ENCODE data around the gene TMEM11. TPM values are rescaled to one million over a fixed set of nuclear protein-coding genes. Genes with fewer than 3 reads are reported as not detected.

TMEM11 gene
- total and polyA plus RNA-seq, 2 experiments from 2014 or later: 29.4 to 66.5 TPM

- Histone ChIP-seq H3K79me2 (ENCODE audit: insufficient read depth) (peaks cover 92% of the 10 kb centered on the region), H3K9me2 (ENCODE audit: insufficient read depth) (no peaks in the 10 kb centered on the region), H3K4me2 (ENCODE audit: unreplicated experiment) (peak overlapping the region; percentile 97), H3F3A (ENCODE audit: insufficient read depth) (peaks cover 20% of the 10 kb centered on the region), H3K9ac (peak overlapping the region; percentile 98), H3K4me1 (ENCODE audit: insufficient read depth) (peaks cover 34% of the 10 kb centered on the region), H3K9me3 (ENCODE audit: low read depth) (no peaks in the 10 kb centered on the region), H2AFZ (no peak overlapping the region), H3K27ac (peak overlapping the region; percentile 96), H3K27me3 (replicated peaks; ENCODE audit: insufficient read depth) (no peaks in the 10 kb centered on the region), H3K36me3 (ENCODE audit: low read depth) (no peaks in the 10 kb centered on the region; the same call in 1 of the 2 replicates), H3K4me3 (peak overlapping the region; percentile 96), H4K20me1 (ENCODE audit: insufficient read depth) (peaks cover 5% of the 10 kb centered on the region; the same call in 1 of the 2 replicates)
- no peak for TF ChIP-seq EZH2 (IDR thresholded peaks at IDR 0.05; ENCODE audit: insufficient read depth, poor library complexity, severe bottlenecking)
- TF ChIP-seq EZH2phosphoT487 (IDR thresholded peaks at IDR 0.05; ENCODE audit: insufficient read depth, low read depth): no peak
- WGBS, 2 experiments (ENCODE audit: low coverage in 1 of 2, low lambda C conversion rate in 2 of 2, missing lambda C conversion rate in 2 of 2): 72 to 78% methylated on average over 9 of the region's 9 CpGs
- in situ Hi-C loops (cut with MboI): no loop called here
- DNase-seq: peak; percentile 28
Measured at GRCh38 chr17:21211825-21212479, 2.0 kb downstream of the TMEM11 start.

- peaks cover 6% of the 10 kb centered on the region; the same call in 1 of the 2 replicates for H3K36me3 ChIP-seq (ENCODE audit: low read depth)
- in situ Hi-C loops (cut with MboI): no loop called here
- WGBS, 2 experiments (ENCODE audit: low coverage in 1 of 2, low lambda C conversion rate in 2 of 2, missing lambda C conversion rate in 2 of 2): 88% methylated on average over 15 of the region's 15 CpGs
- H3F3A ChIP-seq (ENCODE audit: insufficient read depth): peaks cover 20% of the 10 kb centered on the region
- no peak overlapping the region for H3K9ac ChIP-seq
- no peak overlapping the region for H2AFZ ChIP-seq
- no peak overlapping the region for H3K4me3 ChIP-seq
- no peak overlapping the region for H3K4me2 ChIP-seq (ENCODE audit: unreplicated experiment)
- H3K9me3 ChIP-seq (ENCODE audit: low read depth): no peaks in the 10 kb centered on the region
- peaks cover 92% of the 10 kb centered on the region for H3K79me2 ChIP-seq (ENCODE audit: insufficient read depth)
- H3K9me2 ChIP-seq (ENCODE audit: insufficient read depth): no peaks in the 10 kb centered on the region
- no peaks in the 10 kb centered on the region for H3K27me3 ChIP-seq (replicated peaks; ENCODE audit: insufficient read depth)
- H4K20me1 ChIP-seq (ENCODE audit: insufficient read depth): peaks cover 5% of the 10 kb centered on the region; the same call in 1 of the 2 replicates
- TF ChIP-seq EZH2 (IDR thresholded peaks at IDR 0.05; ENCODE audit: insufficient read depth, poor library complexity, severe bottlenecking): no peak
- no peak for TF ChIP-seq EZH2phosphoT487 (IDR thresholded peaks at IDR 0.05; ENCODE audit: insufficient read depth, low read depth)
- peaks cover 30% of the 10 kb centered on the region for H3K4me1 ChIP-seq (ENCODE audit: insufficient read depth)
- DNase-seq: no peak
- no peak overlapping the region for H3K27ac ChIP-seq
Measured at GRCh38 chr17:21210411-21211076, 3.4 kb downstream of the TMEM11 start.

GRCh38 chr17:21209511-21210175 lies 4.3 kb downstream of the TMEM11 start:
- H3K4me1 ChIP-seq (ENCODE audit: insufficient read depth): peaks cover 28% of the 10 kb centered on the region
- H4K20me1 ChIP-seq (ENCODE audit: insufficient read depth): peaks cover 5% of the 10 kb centered on the region; the same call in 1 of the 2 replicates
- H3K4me3 ChIP-seq: no peak overlapping the region
- TF ChIP-seq EZH2phosphoT487 (IDR thresholded peaks at IDR 0.05; ENCODE audit: insufficient read depth, low read depth): no peak
- no peak for TF ChIP-seq EZH2 (IDR thresholded peaks at IDR 0.05; ENCODE audit: insufficient read depth, poor library complexity, severe bottlenecking)
- no peaks in the 10 kb centered on the region for H3K27me3 ChIP-seq (replicated peaks; ENCODE audit: insufficient read depth)
- H3K36me3 ChIP-seq (ENCODE audit: low read depth): peaks cover 6% of the 10 kb centered on the region; the same call in 1 of the 2 replicates
- peak; percentile 57 for DNase-seq
- H3K9ac ChIP-seq: peak overlapping the region; percentile 46
- WGBS, 2 experiments (ENCODE audit: low coverage in 1 of 2, low lambda C conversion rate in 2 of 2, missing lambda C conversion rate in 2 of 2): 55 to 59% methylated on average over 17 of the region's 17 CpGs
- H2AFZ ChIP-seq: no peak overlapping the region
- H3K9me2 ChIP-seq (ENCODE audit: insufficient read depth): no peaks in the 10 kb centered on the region
- H3F3A ChIP-seq (ENCODE audit: insufficient read depth): peaks cover 13% of the 10 kb centered on the region
- H3K27ac ChIP-seq: peak overlapping the region; percentile 56
- no peaks in the 10 kb centered on the region for H3K9me3 ChIP-seq (ENCODE audit: low read depth)
- peaks cover 93% of the 10 kb centered on the region for H3K79me2 ChIP-seq (ENCODE audit: insufficient read depth)
- H3K4me2 ChIP-seq (ENCODE audit: unreplicated experiment): peak overlapping the region; percentile 22
- in situ Hi-C loops (cut with MboI): no loop called here

DNA sequence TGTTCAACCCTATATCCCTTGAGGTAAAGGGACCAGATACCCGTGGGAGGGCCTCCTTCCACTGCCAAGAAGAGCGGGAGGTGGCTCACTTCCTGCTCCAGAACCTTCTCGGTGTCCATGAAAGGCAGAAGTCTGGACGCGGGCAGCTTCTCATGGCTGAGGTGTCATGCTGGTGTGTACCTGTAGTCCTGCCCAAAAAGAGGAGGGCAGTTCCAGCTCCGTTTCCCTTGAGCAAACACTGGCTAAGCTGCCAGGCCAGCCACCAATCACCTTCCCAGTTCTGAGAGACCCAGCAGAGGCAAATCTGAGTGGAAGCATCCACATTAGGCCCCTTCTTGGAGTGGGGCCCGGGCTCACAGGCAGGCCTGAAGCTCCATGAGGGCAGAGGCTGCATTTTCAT lies 5.6 kb downstream of the TMEM11 start:
- TF ChIP-seq EZH2phosphoT487 (IDR thresholded peaks at IDR 0.05; ENCODE audit: insufficient read depth, low read depth) (no peak), EZH2 (IDR thresholded peaks at IDR 0.05; ENCODE audit: insufficient read depth, poor library complexity, severe bottlenecking) (no peak)
- in situ Hi-C loops (cut with MboI): no loop called here
- Histone ChIP-seq H3K9ac (no peak overlapping the region), H3K27ac (peak overlapping the region; percentile 56; the same call in 1 of the 2 replicates), H3K36me3 (ENCODE audit: low read depth) (peaks cover 6% of the 10 kb centered on the region; the same call in 1 of the 2 replicates), H4K20me1 (ENCODE audit: insufficient read depth) (peaks cover 5% of the 10 kb centered on the region; the same call in 1 of the 2 replicates), H3K9me3 (ENCODE audit: low read depth) (no peaks in the 10 kb centered on the region), H3K4me2 (ENCODE audit: unreplicated experiment) (no peak overlapping the region), H3F3A (ENCODE audit: insufficient read depth) (peaks cover 13% of the 10 kb centered on the region), H3K79me2 (ENCODE audit: insufficient read depth) (peaks cover 100% of the 10 kb centered on the region), H3K9me2 (ENCODE audit: insufficient read depth) (no peaks in the 10 kb centered on the region), H3K4me1 (ENCODE audit: insufficient read depth) (peaks cover 33% of the 10 kb centered on the region), H3K27me3 (replicated peaks; ENCODE audit: insufficient read depth) (no peaks in the 10 kb centered on the region), H3K4me3 (no peak overlapping the region), H2AFZ (no peak overlapping the region)
- 75 to 83% methylated on average over 7 of the region's 7 CpGs for WGBS, 2 experiments (ENCODE audit: low coverage in 1 of 2, low lambda C conversion rate in 2 of 2, missing lambda C conversion rate in 2 of 2)
- no peak for DNase-seq

Data from GM23248 (cell line).